GM19193 (cell line): ENCODE results near the gene MKS1.

Source experiments
- POLR2A ChIP-seq: IDR thresholded peaks from 4 replicates; pipeline ENCODE4 v1.6.1; 2011; ENCODE audit not compliant: insufficient read depth, insufficient read length; ENCODE audit errors: extremely low read depth

Gene MKS1

DNA sequence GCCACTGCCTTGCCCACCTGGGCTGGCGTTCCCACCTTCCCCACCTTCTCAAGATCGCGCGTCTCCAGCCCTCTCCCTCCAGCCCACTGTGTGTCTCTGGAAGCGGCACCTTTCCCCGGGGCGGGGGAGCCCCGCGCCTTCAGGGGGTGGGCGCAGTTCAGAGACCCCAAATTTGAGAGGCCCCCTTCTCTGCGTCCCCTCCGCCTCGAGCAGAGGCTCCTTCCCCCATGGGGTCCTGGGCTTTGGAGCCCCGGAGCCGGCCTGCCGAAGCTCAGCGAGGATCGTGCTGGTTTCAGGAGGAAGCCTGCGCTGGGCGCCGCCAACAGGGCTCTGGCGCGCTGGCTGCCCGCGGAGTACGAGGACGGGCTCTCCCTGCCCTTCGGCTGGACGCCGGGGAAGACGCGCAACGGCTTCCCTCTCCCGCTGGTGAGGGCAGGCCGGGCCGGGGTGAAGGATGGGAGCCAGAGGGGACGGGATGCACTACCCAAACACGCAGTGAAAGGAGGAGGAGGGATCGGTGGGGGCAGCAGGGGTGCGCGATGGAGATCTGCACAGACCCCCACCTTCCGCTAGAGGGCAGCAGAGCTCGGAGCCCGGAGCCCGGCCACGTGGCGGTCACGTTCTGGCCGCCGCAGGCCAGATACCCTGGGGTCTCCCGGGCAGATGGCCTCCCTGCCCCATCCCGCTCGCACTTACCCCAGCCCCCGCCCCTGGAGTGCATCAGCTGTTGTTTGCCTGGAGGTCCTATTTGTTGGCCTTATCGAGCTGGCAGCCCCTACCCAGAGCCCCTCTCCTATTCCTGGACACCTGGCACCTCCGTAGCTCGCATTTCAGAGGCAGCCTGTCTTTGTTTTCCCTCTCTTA, 30.4 kb upstream of the MKS1 start:
- TF ChIP-seq POLR2A, result no peak

DNA sequence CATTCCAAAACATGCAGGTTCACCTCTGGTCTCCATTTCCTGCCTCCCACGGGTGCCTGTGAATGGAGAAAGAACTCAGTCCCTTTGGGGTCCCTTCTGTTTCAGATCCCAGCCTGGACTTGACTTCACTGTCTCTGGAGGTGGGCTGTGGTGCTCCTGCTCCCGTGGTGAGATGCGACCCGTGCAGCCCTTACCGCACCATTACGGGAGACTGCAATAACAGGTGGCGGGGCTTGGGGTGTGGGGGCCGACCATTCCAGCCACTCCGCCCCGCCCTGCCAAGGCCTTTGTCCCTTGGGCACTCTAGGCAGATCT, 29.9 kb upstream of the MKS1 start:
- no peak for TF ChIP-seq POLR2A

DNA sequence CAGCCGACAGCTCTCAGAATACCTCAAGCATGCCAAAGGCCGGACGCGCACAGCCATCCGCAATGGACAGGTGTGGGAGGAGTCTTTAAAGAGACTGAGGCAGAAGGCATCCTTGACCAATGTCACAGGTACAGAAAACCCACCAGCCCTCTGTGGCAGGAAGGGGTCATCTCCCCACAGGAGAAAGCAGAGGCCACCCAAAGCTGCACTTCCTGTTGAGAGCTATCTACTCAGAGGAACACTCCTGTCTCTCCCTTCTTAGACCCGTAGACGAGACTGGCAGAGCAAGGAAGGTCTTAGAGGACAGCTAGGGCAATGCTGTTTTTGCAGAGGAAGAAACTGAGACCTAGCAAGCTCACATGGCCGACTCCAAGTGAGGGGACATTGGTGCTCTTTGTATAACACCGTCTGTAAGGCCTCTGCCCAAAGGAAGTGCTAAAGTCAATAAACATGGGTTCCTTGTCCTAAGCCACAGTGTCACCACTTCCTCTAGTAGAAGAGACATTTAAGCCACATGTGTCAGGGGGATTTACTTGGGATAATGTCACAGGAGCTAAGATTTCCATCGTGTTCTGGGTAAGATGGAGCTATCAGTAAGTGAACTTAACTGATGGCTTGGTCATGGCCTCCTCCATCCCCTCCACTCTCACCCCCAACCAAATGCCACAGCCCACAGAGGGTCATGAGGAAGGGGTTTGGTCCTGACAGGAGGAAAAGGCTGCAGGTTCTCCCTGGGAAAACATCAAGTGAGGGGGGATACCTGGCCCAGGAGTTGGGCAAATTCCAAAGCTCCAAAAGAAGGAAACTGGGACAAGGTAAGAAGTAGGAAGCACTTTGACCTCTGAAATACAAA, 28.7 kb upstream of the MKS1 start:
- TF ChIP-seq POLR2A, result no peak

DNA sequence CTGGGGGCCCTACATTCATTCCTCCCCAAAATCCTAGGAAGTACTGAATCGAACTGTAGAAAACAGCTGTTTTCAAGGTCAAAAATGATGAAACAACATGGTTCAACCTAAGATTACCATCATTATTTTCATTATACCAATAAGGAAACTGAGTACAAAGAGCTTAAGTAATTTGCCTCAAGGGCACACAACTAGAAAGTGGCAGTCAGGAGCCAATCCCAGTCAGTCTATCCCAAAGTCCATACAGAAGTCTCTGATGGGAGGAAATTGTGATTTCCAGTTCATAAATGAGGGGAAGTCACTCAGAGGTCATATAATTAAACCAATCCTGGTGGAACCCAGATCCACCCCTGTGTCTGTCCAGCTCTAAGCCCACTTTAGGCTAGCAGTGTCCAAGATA, 27.7 kb upstream of the MKS1 start:
- TF ChIP-seq POLR2A, result no peak

DNA sequence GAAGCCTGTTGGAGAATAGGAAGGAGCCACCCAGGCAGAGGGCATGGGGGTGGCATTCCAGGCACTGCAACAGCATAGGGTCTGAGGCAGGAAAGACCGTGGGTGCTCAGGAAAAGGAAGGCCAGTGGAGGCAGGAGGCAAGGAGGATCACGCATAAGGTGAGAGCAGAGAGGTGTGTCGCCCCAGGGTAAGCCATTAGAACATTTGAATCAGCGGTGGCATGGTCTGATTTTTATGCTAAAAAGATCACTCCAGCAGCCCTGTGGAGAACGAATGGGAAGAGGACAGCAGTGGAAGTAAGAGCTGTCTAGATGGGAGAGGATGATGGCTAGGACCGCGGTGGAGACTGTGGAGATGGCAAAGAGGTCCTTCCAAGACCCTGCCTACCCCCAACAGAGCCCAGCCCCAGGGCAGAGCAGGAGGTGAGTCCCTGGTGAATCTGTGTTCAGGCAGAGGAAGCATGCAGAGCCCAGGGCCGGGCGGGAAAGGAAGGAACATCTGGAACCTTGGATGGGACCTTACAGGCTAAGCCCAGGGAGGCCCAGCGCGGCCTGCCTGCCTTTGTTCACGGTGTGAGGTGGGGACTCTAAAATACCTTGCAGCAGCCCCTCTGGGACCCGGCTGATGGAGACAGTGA, 27.2 kb upstream of the MKS1 start:
- no peak for TF ChIP-seq POLR2A

DNA sequence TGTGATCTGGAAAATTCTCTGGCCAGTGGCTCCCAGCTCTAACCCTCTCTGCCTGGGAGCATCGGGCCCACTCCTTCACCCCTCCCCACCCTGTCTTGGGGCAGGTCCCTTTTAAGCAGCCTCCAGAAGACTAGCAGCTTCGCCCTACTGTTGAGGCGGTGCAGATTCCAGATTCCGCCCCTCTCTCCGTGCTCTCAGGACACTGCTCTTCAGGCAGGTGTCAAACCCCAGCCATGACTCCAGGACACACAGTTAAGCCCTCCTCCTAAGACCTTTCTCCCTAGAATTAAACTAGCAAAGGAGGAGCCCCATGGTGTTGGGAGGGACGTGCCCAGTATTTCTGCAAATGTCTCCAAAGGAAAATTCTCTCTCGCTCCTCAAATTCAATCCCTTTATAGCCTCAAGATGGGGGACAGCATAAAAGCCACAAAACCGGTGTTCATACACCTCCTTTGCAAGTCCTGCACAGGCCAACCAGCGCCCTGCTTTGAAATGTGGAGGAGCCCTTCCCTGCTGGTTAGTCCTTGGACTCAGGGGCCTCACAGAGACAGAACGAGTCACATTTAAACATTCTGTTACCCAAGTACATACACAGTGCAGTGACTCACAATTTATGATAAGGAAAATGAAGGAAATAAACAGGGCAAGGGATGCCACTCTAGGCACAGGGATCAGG, 26.5 kb upstream of the MKS1 start:
- TF ChIP-seq POLR2A, result no peak

DNA sequence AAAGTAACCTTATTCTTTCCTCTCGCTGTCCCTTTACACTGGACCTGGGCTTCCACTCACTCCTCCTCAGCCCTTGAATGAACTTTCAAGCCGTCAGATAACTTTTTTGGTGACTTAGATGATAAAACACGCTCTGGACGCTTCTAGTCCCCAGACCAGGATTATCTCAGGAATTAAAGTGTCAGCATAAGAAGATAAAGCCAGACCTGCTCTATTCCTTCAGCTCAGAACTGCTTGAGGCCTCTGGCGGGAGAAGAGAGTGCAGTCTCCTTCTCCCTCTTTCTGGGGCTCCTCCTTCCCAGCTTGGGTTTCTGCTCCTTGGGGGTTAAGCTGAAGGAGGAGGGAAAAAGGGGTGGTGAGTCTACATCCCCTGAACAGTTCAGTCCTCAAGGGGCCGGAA, 25.9 kb upstream of the MKS1 start:
- no peak for TF ChIP-seq POLR2A

DNA sequence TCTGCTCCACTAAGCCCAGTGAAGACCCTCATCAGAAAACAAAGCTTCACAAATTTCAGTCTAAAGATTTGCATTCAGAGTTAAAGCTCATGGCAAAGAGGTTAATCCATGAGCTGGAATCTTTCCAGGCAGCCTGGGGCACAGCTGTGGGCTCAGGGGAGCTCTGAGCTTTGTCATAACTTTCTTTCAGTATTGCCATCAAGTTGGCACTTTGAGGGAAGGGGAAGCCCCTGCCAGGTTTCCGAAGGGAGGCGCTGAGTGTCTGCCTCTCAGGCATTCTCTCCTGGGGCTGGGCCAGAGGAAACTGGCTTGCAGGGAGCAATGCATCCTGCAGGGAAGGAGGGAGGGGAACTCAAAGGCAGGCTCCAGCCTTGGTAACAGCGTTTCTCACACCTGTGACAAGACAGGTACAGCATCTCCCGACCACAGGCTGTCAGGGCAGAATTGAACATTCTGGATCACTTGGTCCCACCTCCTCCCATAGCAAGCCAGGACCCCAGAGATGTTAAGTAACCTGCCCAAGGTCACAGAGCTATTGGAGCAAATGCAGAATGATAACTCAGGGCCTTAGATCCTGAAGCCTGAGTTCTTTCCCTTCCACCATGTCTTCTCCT, 23.2 kb upstream of the MKS1 start:
- no peak for TF ChIP-seq POLR2A

DNA sequence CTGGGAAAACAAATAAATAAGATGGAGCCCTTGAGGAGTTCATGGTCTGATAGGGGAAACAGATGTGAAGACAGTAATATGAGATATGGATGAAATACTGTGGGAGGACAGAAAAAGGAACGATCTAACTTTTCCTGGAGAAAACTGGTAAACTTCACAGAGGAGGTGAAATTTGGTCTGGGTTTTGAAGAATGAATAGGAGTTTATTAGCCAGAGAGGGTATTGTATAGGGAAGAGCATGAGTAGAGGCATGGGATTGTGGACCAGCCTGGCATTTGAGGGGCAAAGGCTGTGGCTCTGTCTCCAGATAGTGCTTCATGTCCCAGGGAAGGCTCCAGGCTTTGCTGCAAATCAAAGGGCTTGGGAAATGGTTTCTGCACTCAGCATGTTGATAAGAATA, 20.9 kb upstream of the MKS1 start:
- TF ChIP-seq POLR2A, result no peak

DNA sequence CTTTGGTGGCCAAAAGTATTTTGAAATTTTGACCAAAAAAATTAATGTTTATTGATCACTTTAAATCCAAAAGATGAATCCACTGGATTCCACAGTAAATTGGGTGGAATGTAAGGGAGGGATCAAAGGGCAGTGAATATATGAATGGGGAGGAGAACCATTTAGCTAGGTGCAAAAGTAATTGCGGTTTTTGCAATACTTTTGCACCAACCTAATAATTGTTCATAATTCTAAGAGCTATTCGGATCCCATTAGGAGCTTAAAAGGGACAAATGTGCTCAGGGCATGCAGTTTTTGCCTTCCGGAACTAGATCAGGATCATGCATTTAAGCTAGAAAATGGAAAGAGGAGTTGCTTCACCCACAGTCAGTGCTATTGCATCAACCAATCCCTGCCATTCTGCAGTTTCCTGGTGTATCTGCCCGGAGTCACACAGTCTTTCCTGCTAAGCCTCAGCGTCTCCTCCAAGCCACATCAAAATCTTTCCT, 19.1 kb upstream of the MKS1 start, which contains the start of gene LPO:
LPO (plus strand) TSS at position 438 of the 488 bp plus-strand sequence. CDS start 4,396 bp downstream, outside the sequence.
- no peak for TF ChIP-seq POLR2A

DNA sequence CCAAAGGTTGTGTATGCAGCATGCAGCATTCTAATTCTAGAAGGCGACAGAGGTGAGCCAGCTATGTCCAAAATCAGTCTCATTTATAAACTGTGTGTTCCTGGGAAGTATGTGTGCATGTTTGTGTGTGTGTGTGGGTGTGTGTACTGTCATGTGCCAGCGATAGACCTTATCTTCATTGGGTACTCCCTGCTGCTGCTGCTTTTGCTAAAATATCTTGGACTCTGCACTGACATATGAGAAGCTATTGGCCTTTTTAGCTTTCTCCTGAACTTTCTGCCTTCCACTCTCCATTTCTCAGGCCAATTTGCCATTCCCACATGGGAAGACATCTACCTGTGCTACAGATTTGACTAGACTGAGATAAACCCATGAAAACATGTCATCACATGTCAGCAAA, 17.3 kb upstream of the MKS1 start:
- no peak for TF ChIP-seq POLR2A

DNA sequence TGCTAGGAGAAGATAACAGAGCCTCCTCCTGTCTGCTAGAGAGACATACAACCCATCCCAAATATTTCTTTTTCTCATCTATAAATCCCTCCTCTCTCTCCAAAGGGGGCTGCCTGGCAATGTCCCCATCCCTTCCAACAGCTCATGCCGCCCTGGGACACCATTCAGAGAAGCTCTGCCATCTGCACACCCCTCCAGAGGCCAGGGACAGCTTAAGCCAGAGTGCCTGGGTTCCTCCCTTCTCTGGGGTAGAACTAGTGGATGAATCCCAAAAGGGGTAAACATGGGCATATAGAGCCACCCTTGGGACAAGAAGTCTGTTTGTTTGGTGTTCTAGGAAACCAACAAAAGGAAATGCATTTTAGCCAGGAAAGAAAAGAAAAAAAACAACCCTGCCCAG, 16.8 kb upstream of the MKS1 start:
- no peak for TF ChIP-seq POLR2A

DNA sequence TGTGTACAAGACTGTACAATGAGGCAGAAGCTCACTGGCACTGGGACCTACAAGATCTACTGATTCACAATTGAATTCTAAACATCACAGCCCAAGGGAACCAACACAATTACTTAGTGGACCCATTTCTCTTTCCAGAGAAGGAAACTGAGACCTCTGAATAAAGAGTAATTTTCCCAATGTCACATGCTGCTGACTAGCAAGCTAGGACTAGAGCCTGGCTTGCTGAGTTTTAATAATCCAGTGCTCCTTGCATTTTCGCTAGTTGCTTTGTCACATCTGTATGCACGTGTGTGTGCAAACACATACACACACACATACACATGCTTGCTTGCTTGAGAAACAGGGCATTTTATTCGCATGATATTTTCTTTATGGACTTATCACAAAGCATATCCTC, 15.5 kb upstream of the MKS1 start:
- TF ChIP-seq POLR2A, result no peak

DNA sequence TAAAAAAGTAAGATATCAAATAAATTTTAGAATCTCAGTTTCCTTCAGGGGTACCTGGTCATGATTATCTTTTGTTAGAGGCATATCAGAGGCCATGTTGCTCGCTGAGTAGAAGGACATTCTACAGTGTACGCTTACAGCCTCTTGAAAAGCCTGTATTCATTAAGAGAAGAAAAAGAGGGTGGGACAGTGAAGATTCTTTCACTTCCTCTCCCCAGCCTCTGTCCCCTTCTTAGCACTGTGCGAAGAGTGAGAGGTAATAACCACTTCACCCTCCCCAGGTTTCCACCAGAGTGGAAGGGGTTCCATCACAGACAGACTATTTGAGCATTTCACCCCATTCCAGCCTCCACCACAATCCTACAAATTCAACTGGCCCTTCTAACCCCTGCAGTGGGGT, 14.5 kb upstream of the MKS1 start:
- no peak for TF ChIP-seq POLR2A

DNA sequence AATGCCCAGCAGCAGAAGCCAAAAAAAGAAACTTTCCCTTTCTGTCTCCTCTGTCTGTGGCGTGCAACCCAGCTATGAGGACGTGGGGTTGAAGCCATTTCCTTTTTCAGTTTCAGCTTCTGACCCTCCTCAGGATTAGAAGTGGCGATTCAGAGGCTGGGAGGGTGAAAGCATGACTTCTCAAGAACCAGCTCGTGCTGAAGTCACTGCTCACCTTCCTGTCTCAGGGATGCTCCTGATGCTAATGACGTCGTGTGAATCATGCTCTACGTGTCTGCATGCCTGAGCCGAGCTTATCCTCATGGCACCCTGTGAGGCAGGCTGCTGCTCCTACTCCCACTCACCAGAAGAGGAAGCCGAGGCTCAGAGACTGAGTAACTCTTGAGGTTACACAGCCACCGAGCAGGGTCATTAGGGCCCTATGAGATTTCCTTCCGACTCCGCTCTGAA, 13.7 kb upstream of the MKS1 start:
- no peak for TF ChIP-seq POLR2A

DNA sequence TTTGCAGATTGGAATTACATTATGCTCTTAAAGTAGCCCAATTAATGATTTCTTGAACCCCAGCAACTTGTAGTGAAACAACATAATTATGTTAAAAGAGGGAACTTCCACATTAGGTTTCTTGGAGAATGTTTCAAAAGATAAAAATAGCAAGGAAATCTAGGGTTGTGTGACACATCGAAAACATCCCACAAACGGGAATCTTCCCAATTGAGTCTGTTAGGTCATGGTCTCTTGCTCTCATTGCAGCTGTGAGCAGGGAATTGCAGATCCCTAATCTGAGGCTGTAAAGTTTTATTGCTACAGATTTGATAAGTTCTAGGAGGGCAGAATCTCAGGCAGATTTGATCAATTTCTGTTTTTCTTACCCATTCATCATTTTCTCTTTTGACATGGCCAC, 12.6 kb upstream of the MKS1 start:
- no peak for TF ChIP-seq POLR2A
